IMR-90 (cell line): ENCODE results near the gene RCAN2. TPM values are rescaled to one million over a fixed set of nuclear protein-coding genes. Genes with fewer than 3 reads are reported as not detected.

Source experiments
- ATAC-seq: fragments of 200-7000 bp; cut with Tn5 transposase; 2 replicates; pipeline ENCODE4 v1.9.1; 2020; ENCODE audit warnings: low read depth, mild to moderate bottlenecking, moderate library complexity
- BruUV-seq: library from RNA; stranded (reverse); fragments of 400-500 nt; replicated peaks from 2 replicates; lab custom pipeline; 2021; lab: Mats Ljungman, UMichigan
- CTCF ChIA-PET: fragments of 300-600 bp; formaldehyde crosslinking; extraction: SDS; loops from one replicate; lab custom pipeline; 2021; ENCODE audit warnings: antibody characterized with exemption; lab: Yijun Ruan, JAX
- POLR2A ChIA-PET: fragments of 300-600 bp; sonication (Branson Sonifier 250); formaldehyde crosslinking; loops from one replicate; lab custom pipeline; 2022; ENCODE audit warnings: antibody characterized with exemption; ENCODE audit not compliant: unreplicated experiment; lab: Charles Lee
- DNase-seq: peaks from one replicate; pipeline ENCODE4 v3.0.0; 2013
- H2AFZ ChIP-seq: replicated peaks from 2 replicates; pipeline ENCODE3; 2013; ENCODE audit warnings: low read length, mild to moderate bottlenecking; ENCODE audit not compliant: poor library complexity
- H2AK5ac ChIP-seq: 2 replicates; pipeline ENCODE4 v1.6.1; 2013; ENCODE audit warnings: low read depth, low read length, inconsistent platforms
- H2AK9ac ChIP-seq: replicated peaks from 2 replicates; pipeline ENCODE3; 2013; ENCODE audit warnings: mild to moderate bottlenecking, low read depth, low read length, moderate library complexity; ENCODE audit not compliant: poor library complexity
- H2BK120ac ChIP-seq: 2 replicates; pipeline ENCODE4 v1.6.1; 2013; ENCODE audit warnings: low read depth, low read length, inconsistent platforms
- H2BK15ac ChIP-seq: 3 replicates; pipeline ENCODE4 v1.6.1; 2013; ENCODE audit warnings: low read depth, low read length, inconsistent platforms
- H2BK20ac ChIP-seq: 2 replicates; pipeline ENCODE4 v1.6.1; 2013; ENCODE audit warnings: low read depth, mild to moderate bottlenecking, inconsistent platforms, low read length, moderate library complexity
- H2BK5ac ChIP-seq: 2 replicates; pipeline ENCODE4 v1.6.1; 2013; ENCODE audit warnings: mild to moderate bottlenecking, low read depth, low read length, inconsistent platforms; ENCODE audit not compliant: poor library complexity, severe bottlenecking
- H3K14ac ChIP-seq: replicated peaks from 2 replicates; pipeline ENCODE4 v1.6.1; 2013; ENCODE audit warnings: low read depth, low read length, inconsistent platforms
- H3K18ac ChIP-seq: 2 replicates; pipeline ENCODE4 v1.6.1; 2013; ENCODE audit warnings: low read depth, low read length, control low read depth
- H3K23ac ChIP-seq: 2 replicates; pipeline ENCODE4 v1.6.1; 2013; ENCODE audit warnings: low read depth, low read length, inconsistent platforms
- H3K27ac ChIP-seq: 2 replicates; pipeline ENCODE4 v1.5.1; 2013; ENCODE audit warnings: mild to moderate bottlenecking, control low read depth, low read length; ENCODE audit not compliant: insufficient read depth
- H3K27me3 ChIP-seq: 2 replicates; pipeline ENCODE4 v1.6.1; 2013; ENCODE audit warnings: low read length; ENCODE audit not compliant: control insufficient read depth, insufficient read depth
- H3K36me3 ChIP-seq: 2 replicates; pipeline ENCODE4 v1.6.1; 2013; ENCODE audit warnings: low read length, mixed read lengths; ENCODE audit not compliant: control insufficient read depth, insufficient read depth
- H3K4ac ChIP-seq: 2 replicates; pipeline ENCODE4 v1.6.1; 2013; ENCODE audit warnings: low read depth, low read length, inconsistent platforms
- H3K4me1 ChIP-seq: 2 replicates; pipeline ENCODE4 v1.6.1; 2013; ENCODE audit warnings: low read length, mixed read lengths; ENCODE audit not compliant: control insufficient read depth, insufficient read depth
- H3K4me2 ChIP-seq: 2 replicates; pipeline ENCODE4 v1.6.1; 2013; ENCODE audit warnings: low read depth, mild to moderate bottlenecking, control low read depth, low read length, moderate library complexity
- H3K4me3 ChIP-seq: 2 replicates; pipeline ENCODE4 v1.5.1; 2013; ENCODE audit warnings: low read depth, mild to moderate bottlenecking, control low read depth, low read length, moderate library complexity; ENCODE audit not compliant: insufficient read depth
- H3K56ac ChIP-seq: 2 replicates; pipeline ENCODE4 v1.6.1; 2013; ENCODE audit warnings: low read length, inconsistent platforms; ENCODE audit not compliant: insufficient read depth; ENCODE audit errors: extremely low read depth
- H3K79me1 ChIP-seq, 2 experiments: 2 replicates each; pipeline ENCODE4 v1.6.1; 2013; ENCODE audit warnings: low read length in 2 of 2, inconsistent platforms in 1 of 2, low read depth in 1 of 2
- H3K9ac ChIP-seq: 2 replicates; pipeline ENCODE4 v1.6.1; 2013; ENCODE audit warnings: low read depth, low read length, control low read depth
- H3K9me1 ChIP-seq: 2 replicates; pipeline ENCODE4 v1.6.1; 2013; ENCODE audit warnings: low read length, inconsistent platforms; ENCODE audit not compliant: insufficient read depth
- H3K9me3 ChIP-seq: 2 replicates; pipeline ENCODE4 v1.6.1; 2013; ENCODE audit warnings: low read length; ENCODE audit not compliant: control insufficient read depth, insufficient read depth
- H4K20me1 ChIP-seq: 2 replicates; pipeline ENCODE4 v1.6.1; 2013; ENCODE audit warnings: low read length, inconsistent platforms; ENCODE audit not compliant: insufficient read depth
- H4K5ac ChIP-seq: 2 replicates; pipeline ENCODE4 v1.6.1; 2013; ENCODE audit warnings: mild to moderate bottlenecking, low read depth, low read length, control low read depth
- H4K8ac ChIP-seq, 2 experiments: 2 replicates each; pipeline ENCODE4 v1.6.1; 2013; ENCODE audit warnings: low read depth in 2 of 2, low read length in 2 of 2, control low read depth in 1 of 2, inconsistent platforms in 1 of 2
- H4K91ac ChIP-seq: 2 replicates; pipeline ENCODE4 v1.6.1; 2013; ENCODE audit warnings: low read depth, low read length, inconsistent platforms; ENCODE audit not compliant: insufficient read depth
- BHLHE40 ChIP-seq: fragments of 150-350 bp; IDR thresholded peaks from 2 replicates; pipeline ENCODE4 v1.6.1; 2016; ENCODE audit warnings: mild to moderate bottlenecking, low read depth, low read length
- CEBPB ChIP-seq: IDR thresholded peaks from 2 replicates; pipeline ENCODE4 v1.6.1; 2012; ENCODE audit warnings: low read depth, low read length, improper control_type of control experiment
- CHD1 ChIP-seq: IDR thresholded peaks from 2 replicates; pipeline ENCODE4 v1.6.1; 2012; ENCODE audit warnings: low read depth, low read length, improper control_type of control experiment
- ELK1 ChIP-seq: fragments of 150-350 bp; IDR thresholded peaks from 2 replicates; pipeline ENCODE4 v1.6.1; 2016; ENCODE audit warnings: low read depth, mild to moderate bottlenecking, low read length, moderate library complexity, borderline replicate concordance
- MAFK ChIP-seq: IDR thresholded peaks from 2 replicates; pipeline ENCODE4 v1.6.1; 2012; ENCODE audit warnings: low read depth, low read length, improper control_type of control experiment
- MAZ ChIP-seq: IDR thresholded peaks from 2 replicates; pipeline ENCODE4 v1.6.1; 2012; ENCODE audit warnings: low read depth, mild to moderate bottlenecking, low read length, improper control_type of control experiment, moderate library complexity, borderline replicate concordance
- MXI1 ChIP-seq: IDR thresholded peaks from 2 replicates; pipeline ENCODE4 v1.6.1; 2012; ENCODE audit warnings: low read depth, mild to moderate bottlenecking, low read length, moderate library complexity, borderline replicate concordance
- NFE2L2 ChIP-seq: fragments of 150-350 bp; IDR thresholded peaks from 2 replicates; pipeline ENCODE4 v1.6.1; 2016; ENCODE audit warnings: low read depth, mild to moderate bottlenecking, low read length
- POLR2A ChIP-seq: IDR thresholded peaks from 2 replicates; pipeline ENCODE4 v1.6.1; 2012; ENCODE audit warnings: mild to moderate bottlenecking, low read depth, low read length
- RCOR1 ChIP-seq: IDR thresholded peaks from 2 replicates; pipeline ENCODE4 v1.6.1; 2012; ENCODE audit warnings: mild to moderate bottlenecking, low read length, improper control_type of control experiment; ENCODE audit not compliant: insufficient replicate concordance
- RFX5 ChIP-seq: IDR thresholded peaks from 2 replicates; pipeline ENCODE4 v1.8.0; 2012; ENCODE audit warnings: low read depth, mild to moderate bottlenecking, low read length, moderate library complexity
- SMC3 ChIP-seq: fragments of 150-350 bp; IDR thresholded peaks from 2 replicates; pipeline ENCODE4 v1.6.1; 2016; ENCODE audit warnings: low read depth, mild to moderate bottlenecking, antibody characterized with exemption, low read length, moderate library complexity
- WGBS, 2 experiments: methylation state at CpG; one replicate each; pipeline versions ENCODE4 v1.1.5 to v1.1.7; 2013; ENCODE audit warnings: missing lambda C conversion rate in 2 of 2; ENCODE audit not compliant: insufficient read length in 1 of 2; ENCODE audit errors: extremely low coverage in 2 of 2; 5-methylcytosine and 5-hydroxymethylcytosine counted together
- dilution Hi-C: fragments of 300-500 bp; cut with HindIII; formaldehyde crosslinking; loops from one replicate; pipeline ENCODE4 v1.14.3; 2018; ENCODE audit warnings: low sequenced_read_pairs; ENCODE audit not compliant: unreplicated experiment
- in situ Hi-C: fragments of 300-500 bp; cut with MboI; formaldehyde crosslinking; loops from 3 replicates; pipeline ENCODE4 v1.14.3; 2019; ENCODE audit warnings: low sequenced_read_pairs, inconsistent platforms, mixed read lengths
- intact Hi-C: fragments of 100-400 bp; cut with micrococcal nuclease; formaldehyde crosslinking; loops from 2 replicates; pipeline ENCODE4 v1.10.0; 2022
- polyA plus RNA-seq, 3 experiments: library from polyadenylated mRNA; depleted of rRNA; stranded (reverse); fragments of >200 nt; gene quantifications; 2 replicates each; pipeline ENCODE4 v1.2.3, GENCODE V29; 2012; ENCODE audit warnings: low replicate concordance in 1 of 3
- total RNA-seq: library from RNA; depleted of rRNA; stranded (reverse); fragments of >200 nt; gene quantifications from 2 replicates; pipeline ENCODE4 v1.2.3, GENCODE V29; 2012
- TF ChIP-seq, protein P1 (sequence below): fragments of 150-350 bp; IDR thresholded peaks from 2 replicates; pipeline ENCODE4 v1.6.1; 2017; ENCODE audit warnings: mild to moderate bottlenecking, antibody characterized with exemption, low read length, low read depth

Gene RCAN2
- total and polyA plus RNA-seq, 2 of the 4 experiments (the other 2 are of a cell fraction) = 1.3 to 1.8 TPM

GRCh38 chr6:46469021-46469420 lies 22.2 kb downstream of the RCAN2 start:
- Histone ChIP-seq H3K9me3 (no peaks in the 10 kb centered on the region), H2AK5ac (no peak overlapping the region), H3K56ac (no peak overlapping the region), H3K4ac (no peak overlapping the region), H4K5ac (no peak overlapping the region), H3K18ac (no peak overlapping the region), H4K20me1 (no peaks in the 10 kb centered on the region), H2BK20ac (no peak overlapping the region), H3K27ac (no peak overlapping the region), H2BK120ac (no peak overlapping the region), H2AK9ac (no peak overlapping the region), H3K4me3 (no peak overlapping the region), H2AFZ (no peak overlapping the region), H4K91ac (no peak overlapping the region), H3K36me3 (no peaks in the 10 kb centered on the region), H3K4me2 (no peak overlapping the region), H3K23ac (no peak overlapping the region), H3K27me3 (no peaks in the 10 kb centered on the region), H2BK5ac (no peak overlapping the region), H2BK15ac (no peak overlapping the region), H3K14ac (no peak overlapping the region), H4K8ac (no peak overlapping the region), H3K4me1 (0 out of 2 replicates have a peak, but pooled peaks cover 3% of the 10 kb centered on the region), H3K9ac (no peak overlapping the region), H3K79me1 (no peaks in the 10 kb centered on the region), H3K9me1 (no peaks in the 10 kb centered on the region)
- DNase-seq = no peak
- no peak for ATAC-seq
- TF ChIP-seq NFE2L2 = no peak
- TF ChIP-seq MAZ = no peak
- no peak for TF ChIP-seq MAFK
- no peak for TF ChIP-seq POLR2A
- TF ChIP-seq, protein P1, sequence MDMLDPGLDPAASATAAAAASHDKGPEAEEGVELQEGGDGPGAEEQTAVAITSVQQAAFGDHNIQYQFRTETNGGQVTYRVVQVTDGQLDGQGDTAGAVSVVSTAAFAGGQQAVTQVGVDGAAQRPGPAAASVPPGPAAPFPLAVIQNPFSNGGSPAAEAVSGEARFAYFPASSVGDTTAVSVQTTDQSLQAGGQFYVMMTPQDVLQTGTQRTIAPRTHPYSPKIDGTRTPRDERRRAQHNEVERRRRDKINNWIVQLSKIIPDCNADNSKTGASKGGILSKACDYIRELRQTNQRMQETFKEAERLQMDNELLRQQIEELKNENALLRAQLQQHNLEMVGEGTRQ = no peak
- TF ChIP-seq ELK1 = no peak
- TF ChIP-seq MXI1 = no peak
- no peak for TF ChIP-seq CEBPB
- TF ChIP-seq SMC3 = no peak
- TF ChIP-seq BHLHE40 = no peak
- TF ChIP-seq RCOR1 = no peak
- no peak for TF ChIP-seq RFX5
- no peak for TF ChIP-seq CHD1
- ChIA-PET CTCF (interaction anchor here (0.7 kb wide), 1 partner anchor 10 kb away, joined by 4 read pairs; no protein-coding TSS in a partner anchor), POLR2A (no interaction called here)
- intact Hi-C loops = no loop called here
- in situ Hi-C loops = no loop called here
- no CpG with 5 or more reads among the region's 2 CpGs for WGBS, 2 experiments
- no TSS peak for BruUV-seq
- dilution Hi-C loops = no loop called here
